Chondrocyte (in vitro differentiated cells): ENCODE results near the gene TRAPPC10. TPM values are rescaled to one million over a fixed set of nuclear protein-coding genes. Genes with fewer than 3 reads are reported as not detected.

Experiments used
- DNase-seq: peaks from one replicate; pipeline ENCODE4 v3.0.0; 2021; ENCODE audit warnings: mixed read lengths, low spot score
- H3K27ac Mint-ChIP-seq: one replicate; pipeline ENCODE4 v1.8.0; 2021; ENCODE audit warnings: mild to moderate bottlenecking, moderate library complexity, mixed read lengths; ENCODE audit not compliant: unreplicated experiment
- H3K27me3 Mint-ChIP-seq: 2 replicates; pipeline ENCODE4 v1.8.0; 2021; ENCODE audit warnings: low read depth, mixed read lengths
- H3K36me3 Mint-ChIP-seq: 2 replicates; pipeline ENCODE4 v1.8.0; 2021; ENCODE audit warnings: low read depth, mixed read lengths
- H3K4me1 Mint-ChIP-seq: 2 replicates; pipeline ENCODE4 v1.8.0; 2021; ENCODE audit warnings: low read depth, mild to moderate bottlenecking, mixed read lengths
- H3K4me3 Mint-ChIP-seq: one replicate; pipeline ENCODE4 v1.8.0; 2021; ENCODE audit warnings: mild to moderate bottlenecking, moderate library complexity, mixed read lengths; ENCODE audit not compliant: unreplicated experiment
- H3K9me3 Mint-ChIP-seq: 2 replicates; pipeline ENCODE4 v1.8.0; 2021; ENCODE audit warnings: low read depth, mixed read lengths
- CTCF ChIP-seq: fragments of 200-600 bp; sonication (generic); IDR thresholded peaks from 2 replicates; pipeline ENCODE4 v1.5.0; 2021; ENCODE audit warnings: antibody characterized with exemption, mild to moderate bottlenecking, moderate library complexity
- total RNA-seq: library from RNA; stranded (reverse); gene quantifications from 3 replicates; pipeline ENCODE4 v1.2.1, GENCODE V29; 2021

TRAPPC10 gene
- total RNA-seq, 1 donor from 2014 or later, result 31.0 TPM

- Mint-ChIP-seq H3K4me3 (no peak overlapping the region), H3K36me3 (peaks cover 47% of the 10 kb centered on the region), H3K4me1 (peaks cover 5% of the 10 kb centered on the region), H3K9me3 (no peaks in the 10 kb centered on the region), H3K27me3 (no peaks in the 10 kb centered on the region), H3K27ac (no peak overlapping the region)
- TF ChIP-seq CTCF, result no peak
- DNase-seq, result no peak
These were observed 66.4 kb downstream of the TRAPPC10 start for GRCh38 chr21:44078411-44078981.

- no peaks in the 10 kb centered on the region for H3K9me3 Mint-ChIP-seq
- DNase-seq, result no peak
- TF ChIP-seq CTCF, result no peak
- peaks cover 8% of the 10 kb centered on the region for H3K4me1 Mint-ChIP-seq
- no peak overlapping the region for H3K27ac Mint-ChIP-seq
- peaks cover 46% of the 10 kb centered on the region for H3K36me3 Mint-ChIP-seq
- no peak overlapping the region for H3K4me3 Mint-ChIP-seq
- no peaks in the 10 kb centered on the region for H3K27me3 Mint-ChIP-seq
These were observed 67.3 kb downstream of the TRAPPC10 start for GRCh38 chr21:44079446-44079845.

GRCh38 chr21:44079846-44080245 is 67.7 kb downstream of the TRAPPC10 start:
- TF ChIP-seq CTCF, result no peak
- Mint-ChIP-seq H3K36me3 (peaks cover 45% of the 10 kb centered on the region), H3K27me3 (no peaks in the 10 kb centered on the region), H3K9me3 (no peaks in the 10 kb centered on the region), H3K4me3 (no peak overlapping the region), H3K27ac (no peak overlapping the region), H3K4me1 (peaks cover 8% of the 10 kb centered on the region)
- DNase-seq, result peak; percentile 43

GRCh38 chr21:44082648-44083440 is 70.7 kb downstream of the TRAPPC10 start:
- no peaks in the 10 kb centered on the region for H3K27me3 Mint-ChIP-seq
- no peaks in the 10 kb centered on the region for H3K9me3 Mint-ChIP-seq
- H3K27ac Mint-ChIP-seq, result peak overlapping the region; percentile 20
- H3K4me3 Mint-ChIP-seq, result no peak overlapping the region
- H3K36me3 Mint-ChIP-seq, result peaks cover 42% of the 10 kb centered on the region
- TF ChIP-seq CTCF, result no peak
- peak; percentile 40 for DNase-seq
- peaks cover 8% of the 10 kb centered on the region for H3K4me1 Mint-ChIP-seq

GRCh38 chr21:44083631-44084291 is 71.7 kb downstream of the TRAPPC10 start:
- Mint-ChIP-seq H3K27me3 (no peaks in the 10 kb centered on the region), H3K4me3 (no peak overlapping the region), H3K27ac (peak overlapping the region; percentile 27), H3K4me1 (peaks cover 8% of the 10 kb centered on the region), H3K9me3 (no peaks in the 10 kb centered on the region), H3K36me3 (peaks cover 50% of the 10 kb centered on the region)
- peak; percentile 67 for DNase-seq
- TF ChIP-seq CTCF, result no peak
